Suprapubic skin (tissue), 4 donors: ENCODE results near the gene FAM3B. TPM values are rescaled to one million over a fixed set of nuclear protein-coding genes. Genes with fewer than 3 reads are reported as not detected.
A peak's percentile ranks its signal among the peaks of the same experiment; 100 is the strongest.

Experiments
- DNase-seq, 2 donors: peaks; one replicate each; pipeline ENCODE4 v3.0.0-alpha.2; 2019; ENCODE audit warnings: low spot score in 2 of 2
- H3K27ac ChIP-seq: fragments of 200-600 bp; sonication (generic); one replicate; pipeline ENCODE4 v1.5.1; 2019
- H3K27me3 ChIP-seq: fragments of 200-600 bp; sonication (generic); one replicate; pipeline ENCODE4 v1.5.1; 2019
- H3K36me3 ChIP-seq: fragments of 200-600 bp; sonication (generic); one replicate; pipeline ENCODE4 v1.5.1; 2019
- H3K4me1 ChIP-seq: fragments of 200-600 bp; sonication (generic); one replicate; pipeline ENCODE4 v1.5.1; 2019
- H3K4me3 ChIP-seq: fragments of 200-600 bp; sonication (generic); one replicate; pipeline ENCODE4 v1.5.1; 2019; ENCODE audit warnings: mild to moderate bottlenecking
- H3K9me3 ChIP-seq: fragments of 200-600 bp; sonication (generic); one replicate; pipeline ENCODE4 v1.5.1; 2019
- CTCF ChIP-seq, 2 donors: fragments of 200-600 bp in 1 of 2; fragments of 450-650 bp in 1 of 2; sonication (generic) in 1 of 2; IDR thresholded peaks; one replicate each; pipeline ENCODE4 v1.5.1; 2016 to 2019; ENCODE audit warnings: antibody characterized with exemption in 2 of 2, mild to moderate bottlenecking in 1 of 2, moderate library complexity in 1 of 2
- EP300 ChIP-seq: sonication (generic); formaldehyde crosslinking; IDR thresholded peaks from one replicate; pipeline ENCODE4 v1.6.1; 2017; ENCODE audit warnings: antibody characterized with exemption
- POLR2A ChIP-seq, 2 donors: fragments of 450-650 bp; IDR thresholded peaks; one replicate each; pipeline ENCODE4 v1.6.1; 2017; ENCODE audit warnings: antibody characterized with exemption in 2 of 2, mild to moderate bottlenecking in 2 of 2, moderate library complexity in 2 of 2
- POLR2AphosphoS5 ChIP-seq, 3 donors: sonication (generic); formaldehyde crosslinking; IDR thresholded peaks; one replicate each; pipeline ENCODE4 v1.6.1; 2017; ENCODE audit warnings: antibody characterized with exemption in 3 of 3
- WGBS: methylation state at CpG from one replicate; pipeline ENCODE4 v1.1.5; 2018; 5-methylcytosine and 5-hydroxymethylcytosine counted together
- total RNA-seq, 4 donors: library from RNA; depleted of rRNA; stranded (reverse); fragments of >200 nt; gene quantifications; one replicate each; pipeline ENCODE4 v1.1.0, GENCODE V29; 2016

Gene FAM3B
- total RNA-seq, 4 donors from 2014 or later = 1.9 to 3.3 (median 3.1) TPM; not detected in 1

- no peaks in the 10 kb centered on the region for H3K9me3 ChIP-seq
- peaks cover 4% of the 10 kb centered on the region for H3K4me1 ChIP-seq
- no peak overlapping the region for H3K27ac ChIP-seq
- no peak overlapping the region for H3K4me3 ChIP-seq
- H3K36me3 ChIP-seq = peaks cover 10% of the 10 kb centered on the region
- 46% methylated on average over 15 of the region's 18 CpGs for WGBS
- no peak for TF ChIP-seq POLR2A (IDR thresholded peaks at IDR 0.05)
- no peak for DNase-seq
- H3K27me3 ChIP-seq = peaks cover 9% of the 10 kb centered on the region
These were observed 36.3 kb upstream of the FAM3B start for GRCh38 chr21:41280115-41280919.

- H3K9me3 ChIP-seq = no peaks in the 10 kb centered on the region
- H3K27ac ChIP-seq = no peak overlapping the region
- TF ChIP-seq POLR2AphosphoS5 (IDR thresholded peaks at IDR 0.05) (no peak), EP300 (no peak), POLR2A (IDR thresholded peaks at IDR 0.05) (no peak), CTCF (IDR thresholded peaks at IDR 0.05) (no peak)
- peaks cover 4% of the 10 kb centered on the region for H3K4me1 ChIP-seq
- H3K4me3 ChIP-seq = no peak overlapping the region
- no peak for DNase-seq
- no peaks in the 10 kb centered on the region for H3K36me3 ChIP-seq
- H3K27me3 ChIP-seq = peaks cover 9% of the 10 kb centered on the region
- WGBS = 75% methylated on average over 3 of the region's 3 CpGs
These were observed 34.2 kb upstream of the FAM3B start for GRCh38 chr21:41282412-41282811.

- no peak for DNase-seq
- no peak overlapping the region for H3K27ac ChIP-seq
- TF ChIP-seq EP300 = no peak
- peak; percentile 68 for TF ChIP-seq CTCF (IDR thresholded peaks at IDR 0.05)
- no peak for TF ChIP-seq POLR2AphosphoS5 (IDR thresholded peaks at IDR 0.05)
- H3K4me1 ChIP-seq = peaks cover 4% of the 10 kb centered on the region
- H3K4me3 ChIP-seq = no peak overlapping the region
- 22% methylated on average over 8 of the region's 8 CpGs for WGBS
- H3K27me3 ChIP-seq = peaks cover 9% of the 10 kb centered on the region
- H3K9me3 ChIP-seq = no peaks in the 10 kb centered on the region
- no peaks in the 10 kb centered on the region for H3K36me3 ChIP-seq
These were observed 33.3 kb upstream of the FAM3B start for GRCh38 chr21:41283211-41283818.

- Histone ChIP-seq H3K27me3 (peaks cover 12% of the 10 kb centered on the region), H3K4me1 (no peaks in the 10 kb centered on the region), H3K9me3 (no peaks in the 10 kb centered on the region), H3K4me3 (no peak overlapping the region), H3K27ac (no peak overlapping the region), H3K36me3 (no peaks in the 10 kb centered on the region)
- no peak for DNase-seq
- TF ChIP-seq CTCF (IDR thresholded peaks at IDR 0.05) = no peak
- no peak for TF ChIP-seq EP300
- no peak for TF ChIP-seq POLR2AphosphoS5 (IDR thresholded peaks at IDR 0.05)
- TF ChIP-seq POLR2A (IDR thresholded peaks at IDR 0.05) = no peak
- WGBS = 73% methylated on average over 13 of the region's 13 CpGs
These were observed 27.2 kb upstream of the FAM3B start for GRCh38 chr21:41289431-41289830.

- Histone ChIP-seq H3K9me3 (no peaks in the 10 kb centered on the region), H3K27me3 (peaks cover 12% of the 10 kb centered on the region), H3K4me1 (no peaks in the 10 kb centered on the region), H3K36me3 (no peaks in the 10 kb centered on the region), H3K4me3 (peak overlapping the region; percentile 11), H3K27ac (no peak overlapping the region)
- DNase-seq = no peak
- WGBS = 54% methylated on average over 21 of the region's 24 CpGs
- TF ChIP-seq POLR2A (IDR thresholded peaks at IDR 0.05) = no peak
- no peak for TF ChIP-seq CTCF (IDR thresholded peaks at IDR 0.05)
- TF ChIP-seq POLR2AphosphoS5 (IDR thresholded peaks at IDR 0.05) = no peak
- no peak for TF ChIP-seq EP300
These were observed 26.3 kb upstream of the FAM3B start for GRCh38 chr21:41290106-41290799.
